ENCODE measurements around the gene ADORA2B. TPM values are rescaled to one million over a fixed set of nuclear protein-coding genes. Genes with fewer than 3 reads are reported as not detected.

ADORA2B gene
- total RNA-seq, 1 donor = 50.5 TPM

DNA sequence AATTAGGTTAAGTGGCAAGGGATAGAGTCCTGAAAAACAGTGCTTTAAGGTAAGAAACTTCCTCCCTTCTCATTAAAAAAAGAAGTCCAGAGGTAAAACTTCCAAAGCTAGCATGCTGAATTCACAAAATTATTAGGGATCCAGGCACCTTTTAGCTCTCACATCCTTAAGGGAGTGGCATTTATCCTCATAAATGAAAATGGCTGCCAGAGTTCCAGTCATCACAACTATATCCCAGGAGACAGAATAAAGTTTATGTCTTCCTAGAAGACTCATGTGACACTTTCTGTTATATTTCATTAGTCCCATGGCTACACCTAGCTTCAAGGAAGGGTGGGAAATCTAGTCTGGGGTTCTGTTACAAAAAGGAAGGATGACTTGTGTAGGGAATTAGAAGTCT lies 23.3 kb upstream of the ADORA2B start:
- no peak overlapping the region for H3K4me3 ChIP-seq (ENCODE audit: low read depth, low read length)
- no peak for DNase-seq (ENCODE audit: low read depth)
- TF ChIP-seq CTCF (IDR thresholded peaks at IDR 0.05; ENCODE audit: insufficient read depth, low read depth, low read length) = no peak

DNA sequence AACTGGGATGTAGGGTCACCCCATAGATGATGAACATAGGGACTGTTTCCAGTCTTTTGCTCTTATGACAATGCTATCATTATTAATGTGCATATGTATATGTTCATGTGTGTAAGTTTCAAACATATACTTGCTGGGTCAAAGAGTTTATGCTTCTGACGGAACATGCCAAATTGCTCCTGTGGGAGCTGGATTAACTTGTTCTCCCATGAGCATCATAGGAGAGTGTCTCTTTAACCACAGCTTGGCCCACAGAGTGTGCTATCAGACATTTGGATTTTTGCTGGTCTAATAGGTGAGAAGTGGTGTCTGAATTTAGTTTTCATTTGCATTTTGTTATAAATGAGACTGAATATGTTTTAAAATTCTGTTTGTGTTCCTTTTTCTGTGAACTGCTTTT lies 22.3 kb upstream of the ADORA2B start:
- TF ChIP-seq CTCF (IDR thresholded peaks at IDR 0.05; ENCODE audit: insufficient read depth, low read depth, low read length) = no peak
- H3K4me3 ChIP-seq (ENCODE audit: low read depth, low read length) = no peak overlapping the region
- peak; percentile 55 for DNase-seq (ENCODE audit: low read depth)

DNA sequence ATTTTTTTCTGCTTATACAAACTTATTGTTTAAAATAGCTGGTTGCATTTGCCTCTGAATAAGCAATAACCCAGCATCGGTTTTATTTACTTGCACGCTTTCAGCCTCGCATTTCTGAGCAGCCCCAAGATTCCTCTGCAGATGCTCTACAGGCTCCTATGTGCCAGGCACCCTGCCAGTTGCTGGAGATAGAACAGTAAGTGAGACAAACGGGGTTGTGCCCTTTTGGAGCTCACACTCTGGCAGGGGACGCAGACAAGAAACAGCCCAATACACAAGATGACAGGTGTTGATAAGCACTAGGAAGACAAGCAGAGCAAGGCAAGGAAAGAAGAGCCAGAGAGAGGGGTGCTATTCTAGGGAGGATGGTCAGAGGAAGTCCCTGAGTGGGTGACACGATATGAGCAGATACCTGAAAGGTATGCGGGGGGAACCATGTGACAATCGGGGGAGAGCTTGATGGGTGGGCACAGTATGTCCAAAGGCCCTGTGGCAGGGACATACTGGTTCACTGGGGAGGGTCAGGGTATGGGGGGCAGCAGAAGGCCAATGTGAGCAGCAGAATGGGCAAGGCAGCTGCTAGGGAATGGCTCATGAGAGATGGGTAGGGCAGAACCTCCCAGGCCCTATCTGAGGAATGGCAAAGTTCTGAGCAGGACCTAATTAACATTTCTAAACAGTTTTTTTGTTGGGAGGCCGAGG lies 18.7 kb upstream of the ADORA2B start:
- no peak for TF ChIP-seq CTCF (IDR thresholded peaks at IDR 0.05; ENCODE audit: insufficient read depth, low read depth, low read length)
- no peak overlapping the region for H3K4me3 ChIP-seq (ENCODE audit: low read depth, low read length)
- DNase-seq (ENCODE audit: low read depth) = peak; percentile 95

DNA sequence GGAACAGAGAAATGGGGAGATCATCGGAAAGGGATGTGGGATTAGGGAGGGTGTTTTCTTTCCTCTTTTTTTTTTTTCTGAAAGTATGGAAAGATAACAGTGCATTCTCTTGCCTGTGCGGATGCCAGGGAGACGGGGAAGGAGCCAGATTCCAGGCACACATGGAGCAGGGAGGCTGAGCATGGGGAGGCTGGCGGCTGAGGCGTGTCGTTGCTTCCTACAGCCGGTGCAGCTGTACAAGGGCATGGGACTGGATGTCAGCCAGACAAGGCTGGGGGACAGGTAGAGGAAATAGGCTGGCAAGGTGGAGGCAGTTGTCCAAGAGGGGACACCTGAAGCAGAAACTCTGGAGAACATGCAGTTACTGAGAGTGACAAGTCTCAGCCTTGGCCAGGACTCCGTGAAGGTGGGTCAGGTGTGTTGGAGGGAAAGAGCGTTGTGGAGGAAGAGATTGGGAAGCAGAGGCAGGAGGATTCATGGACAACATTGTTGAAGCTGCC lies 16.6 kb upstream of the ADORA2B start:
- TF ChIP-seq CTCF (IDR thresholded peaks at IDR 0.05; ENCODE audit: insufficient read depth, low read depth, low read length) = no peak

GRCh38 chr17:15929941-15930340 lies 15.0 kb upstream of the ADORA2B start:
- H3K4me3 ChIP-seq (ENCODE audit: low read depth, low read length) = no peak overlapping the region
- DNase-seq (ENCODE audit: low read depth) = no peak
- TF ChIP-seq CTCF (IDR thresholded peaks at IDR 0.05; ENCODE audit: insufficient read depth, low read depth, low read length) = no peak

More for the DNA sequence above, 16.6 kb upstream of the ADORA2B start:
- H3K4me3 ChIP-seq (ENCODE audit: low read depth, low read length) = no peak overlapping the region
- no peak for DNase-seq (ENCODE audit: low read depth)

DNA sequence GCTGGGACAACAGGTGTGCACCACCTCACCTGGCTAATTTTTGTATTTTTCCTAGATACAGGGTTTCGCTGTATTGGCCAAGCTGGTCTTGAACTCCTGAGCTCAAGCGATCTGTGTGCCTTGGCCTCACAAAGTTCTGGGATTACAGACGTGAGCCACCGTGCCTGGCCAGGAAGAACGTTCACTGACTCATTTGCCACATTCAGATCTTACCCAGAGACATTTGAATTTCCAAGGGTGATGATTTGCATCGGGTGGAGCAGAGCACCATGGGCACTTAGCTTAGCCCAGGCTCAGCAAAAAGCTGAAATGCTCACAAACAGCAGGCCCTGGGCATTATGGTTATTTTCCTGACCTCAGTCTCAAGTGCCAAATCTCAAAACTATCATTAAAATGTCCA lies 14.5 kb upstream of the ADORA2B start:
- no peak for DNase-seq (ENCODE audit: low read depth)
- H3K4me3 ChIP-seq (ENCODE audit: low read depth, low read length) = no peak overlapping the region
- no peak for TF ChIP-seq CTCF (IDR thresholded peaks at IDR 0.05; ENCODE audit: insufficient read depth, low read depth, low read length)

GRCh38 chr17:15931394-15931793 lies 13.5 kb upstream of the ADORA2B start:
- H3K4me3 ChIP-seq (ENCODE audit: low read depth, low read length) = no peak overlapping the region
- DNase-seq (ENCODE audit: low read depth) = no peak
- no peak for TF ChIP-seq CTCF (IDR thresholded peaks at IDR 0.05; ENCODE audit: insufficient read depth, low read depth, low read length)
